ENCODE data around the gene ZNF83. TPM values are rescaled to one million over a fixed set of nuclear protein-coding genes. Genes with fewer than 3 reads are reported as not detected.

The ZNF83 gene
- total RNA-seq, 1 experiment from 2014 or later = 31.6 TPM

DNA sequence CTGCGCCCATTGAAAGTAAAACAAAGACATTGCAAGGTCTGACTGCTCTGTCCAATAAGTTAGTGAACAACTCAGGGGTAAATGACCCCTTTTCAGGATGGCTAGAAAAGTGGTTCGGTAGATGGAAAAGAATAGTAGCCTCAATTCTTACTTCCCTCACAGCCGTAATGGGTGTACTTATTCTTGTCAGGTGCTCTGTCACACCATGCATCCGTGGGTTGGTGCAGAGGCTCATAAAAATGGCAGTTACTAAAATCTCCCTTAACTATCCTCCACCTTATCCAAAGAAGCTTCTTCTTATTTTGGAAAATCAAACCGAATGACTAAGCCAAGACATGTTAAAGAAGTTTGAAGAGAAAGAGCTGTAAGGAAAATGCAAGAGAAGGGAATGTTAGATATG is 31.4 kb upstream of the ZNF83 start:
- Histone ChIP-seq H3K9me3 (ENCODE audit: control insufficient read depth, low read depth, low read length) (no peaks in the 10 kb centered on the region), H3K4ac (ENCODE audit: low read depth, low read length) (no peak overlapping the region), H4K8ac (replicated peaks; ENCODE audit: insufficient read length, low read depth, low read length) (no peak overlapping the region), H3K79me2 (ENCODE audit: insufficient read depth, low read length) (no peaks in the 10 kb centered on the region), H3K14ac (ENCODE audit: insufficient read depth, low read length) (no peak overlapping the region), H2BK120ac (ENCODE audit: low read depth, low read length, poor library complexity, severe bottlenecking) (no peak overlapping the region), H3K4me1 (ENCODE audit: insufficient read depth, low read length) (peaks cover 8% of the 10 kb centered on the region; the same call in 1 of the 2 replicates), H3K9ac (ENCODE audit: extremely low read depth, insufficient read length, low read length) (no peak overlapping the region), H2AK5ac (ENCODE audit: insufficient read length, low read length) (no peak overlapping the region), H2BK20ac (ENCODE audit: low read depth, low read length, poor library complexity, severe bottlenecking) (no peak overlapping the region), H3T11ph (ENCODE audit: low read length) (no peak overlapping the region), H2BK12ac (ENCODE audit: insufficient read length, low read depth, low read length) (no peak overlapping the region), H3K27ac (ENCODE audit: insufficient read length, low read depth, low read length) (no peak overlapping the region), H4K20me1 (ENCODE audit: control insufficient read depth, insufficient read depth, insufficient read length) (no peaks in the 10 kb centered on the region), H4K91ac (ENCODE audit: insufficient read length, low read depth, low read length) (no peak overlapping the region), H3K27me3 (ENCODE audit: insufficient read depth, low read length) (no peaks in the 10 kb centered on the region), H2BK5ac (ENCODE audit: insufficient read length, low read length) (no peak overlapping the region), H3K23me2 (ENCODE audit: insufficient read length, low read depth, low read length, poor library complexity, severe bottlenecking) (no peaks in the 10 kb centered on the region), H2AFZ (ENCODE audit: low read length) (no peak overlapping the region), H2BK15ac (ENCODE audit: low read depth, low read length) (no peak overlapping the region), H3K4me2 (ENCODE audit: insufficient read depth, insufficient read length, low read length) (no peak overlapping the region), H4K5ac (ENCODE audit: insufficient read length, low read depth, low read length) (no peak overlapping the region), H3K23ac (ENCODE audit: insufficient read length, low read depth, low read length) (no peak overlapping the region), H3K56ac (ENCODE audit: insufficient read length, low read depth, low read length) (no peak overlapping the region), H3K79me1 (ENCODE audit: insufficient read depth, low read depth, low read length, poor library complexity, severe bottlenecking) (no peaks in the 10 kb centered on the region), H3K18ac (ENCODE audit: insufficient read length, low read depth, low read length) (no peak overlapping the region)
- peaks cover 0 to 5% (median 3%) of the 10 kb centered on the region in 3 experiments; a peak in 3 of 7 replicates for H3K36me3 Mint-ChIP-seq (ENCODE audit: insufficient read depth in 1 of 3, low read depth in 3 of 3)
- H3K27me3 Mint-ChIP-seq (ENCODE audit: low read depth) = no peaks in the 10 kb centered on the region
- no peak overlapping the region for H3K27ac Mint-ChIP-seq
- H3K9me3 Mint-ChIP-seq = no peaks in the 10 kb centered on the region; a peak in 2 of 5 replicates
- TF ChIP-seq, protein P1, sequence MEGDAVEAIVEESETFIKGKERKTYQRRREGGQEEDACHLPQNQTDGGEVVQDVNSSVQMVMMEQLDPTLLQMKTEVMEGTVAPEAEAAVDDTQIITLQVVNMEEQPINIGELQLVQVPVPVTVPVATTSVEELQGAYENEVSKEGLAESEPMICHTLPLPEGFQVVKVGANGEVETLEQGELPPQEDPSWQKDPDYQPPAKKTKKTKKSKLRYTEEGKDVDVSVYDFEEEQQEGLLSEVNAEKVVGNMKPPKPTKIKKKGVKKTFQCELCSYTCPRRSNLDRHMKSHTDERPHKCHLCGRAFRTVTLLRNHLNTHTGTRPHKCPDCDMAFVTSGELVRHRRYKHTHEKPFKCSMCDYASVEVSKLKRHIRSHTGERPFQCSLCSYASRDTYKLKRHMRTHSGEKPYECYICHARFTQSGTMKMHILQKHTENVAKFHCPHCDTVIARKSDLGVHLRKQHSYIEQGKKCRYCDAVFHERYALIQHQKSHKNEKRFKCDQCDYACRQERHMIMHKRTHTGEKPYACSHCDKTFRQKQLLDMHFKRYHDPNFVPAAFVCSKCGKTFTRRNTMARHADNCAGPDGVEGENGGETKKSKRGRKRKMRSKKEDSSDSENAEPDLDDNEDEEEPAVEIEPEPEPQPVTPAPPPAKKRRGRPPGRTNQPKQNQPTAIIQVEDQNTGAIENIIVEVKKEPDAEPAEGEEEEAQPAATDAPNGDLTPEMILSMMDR (conservative IDR thresholded peaks at IDR 0.05) = no peak
- WGBS (ENCODE audit: extremely low coverage, insufficient read length, low lambda C conversion rate) = no CpG with 5 or more reads among the region's 5 CpGs
- peaks cover 32 to 34% of the 10 kb centered on the region in 2 experiments for H3K4me1 Mint-ChIP-seq
- no peak for DNase-seq
- H3K4me3 Mint-ChIP-seq = no peak overlapping the region
